Calu3 (cell line): ENCODE results near the gene CDC25A. TPM values are rescaled to one million over a fixed set of nuclear protein-coding genes. Genes with fewer than 3 reads are reported as not detected.

Experiments
- BruUV-seq: library from RNA; stranded (reverse); fragments of 400-500 nt; replicated peaks from 2 replicates; lab custom pipeline; 2021; lab: Mats Ljungman, UMichigan
- CTCF ChIA-PET: fragments of 300-600 bp; sonication (Branson Sonifier 250); formaldehyde crosslinking; loops from one replicate; lab custom pipeline; 2022; ENCODE audit warnings: antibody characterized with exemption; lab: Charles Lee
- DNase-seq: peaks from one replicate; pipeline ENCODE4 v3.0.0; 2022
- H3K27ac Mint-ChIP-seq: one replicate; pipeline ENCODE4 v1.8.0; 2022; ENCODE audit warnings: mixed read lengths; ENCODE audit not compliant: unreplicated experiment
- H3K27me3 Mint-ChIP-seq: one replicate; pipeline ENCODE4 v1.8.0; 2022; ENCODE audit warnings: mixed read lengths; ENCODE audit not compliant: unreplicated experiment
- H3K36me3 Mint-ChIP-seq: one replicate; pipeline ENCODE4 v1.8.0; 2022; ENCODE audit warnings: mild to moderate bottlenecking, moderate library complexity, mixed read lengths; ENCODE audit not compliant: insufficient read depth, unreplicated experiment
- H3K4me1 Mint-ChIP-seq: one replicate; pipeline ENCODE4 v1.8.0; 2022; ENCODE audit warnings: mild to moderate bottlenecking, low read depth, mixed read lengths; ENCODE audit not compliant: unreplicated experiment
- H3K4me3 Mint-ChIP-seq: one replicate; pipeline ENCODE4 v1.8.0; 2022; ENCODE audit warnings: mild to moderate bottlenecking, low read depth, moderate library complexity, mixed read lengths; ENCODE audit not compliant: unreplicated experiment
- H3K9me3 Mint-ChIP-seq: one replicate; pipeline ENCODE4 v1.8.0; 2022; ENCODE audit warnings: low read depth, mixed read lengths; ENCODE audit not compliant: unreplicated experiment
- intact Hi-C: fragments of 100-400 bp; cut with micrococcal nuclease; formaldehyde crosslinking; loops from one replicate; pipeline ENCODE4 v1.10.0; 2022; ENCODE audit not compliant: unreplicated experiment
- total RNA-seq: library from RNA; stranded (reverse); gene quantifications from 2 replicates; pipeline ENCODE4 v1.2.3, GENCODE V29; 2022
- TF ChIP-seq, protein P1 (sequence below): fragments of 200-600 bp; IDR thresholded peaks from one replicate; pipeline ENCODE4 v1.8.0; 2022; ENCODE audit warnings: antibody characterized with exemption; ENCODE audit not compliant: unreplicated experiment

The CDC25A gene
- total RNA-seq, 1 experiment from 2014 or later, result 18.2 TPM

DNA sequence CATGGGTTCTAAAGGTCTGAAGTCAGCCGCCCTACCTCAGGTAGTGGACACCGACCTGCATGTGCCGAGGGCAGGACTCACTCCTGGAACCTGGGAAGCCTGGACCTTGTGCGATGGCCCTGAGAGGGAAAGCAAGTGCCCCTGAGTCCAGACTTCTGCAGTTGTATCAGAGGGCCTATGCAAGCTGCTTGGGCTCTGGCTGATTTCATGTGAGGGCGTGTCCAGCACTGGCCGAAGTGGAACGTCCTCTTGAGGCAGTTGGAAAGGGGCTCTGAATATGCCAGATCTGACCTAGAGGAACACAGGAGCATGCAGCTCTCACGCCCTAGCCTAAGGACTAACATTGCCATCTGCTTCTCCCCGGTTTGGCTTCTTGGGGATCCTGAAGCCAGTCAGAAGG is 32.5 kb upstream of the CDC25A start:
- H3K27me3 Mint-ChIP-seq, result peaks cover 7% of the 10 kb centered on the region
- no peak overlapping the region for H3K27ac Mint-ChIP-seq
- BruUV-seq, result no TSS peak
- DNase-seq, result no peak
- no peak overlapping the region for H3K4me3 Mint-ChIP-seq
- CTCF ChIA-PET, result interaction anchor here (0.6 kb wide), 1 partner anchor 15 kb away, joined by 5 read pairs; no protein-coding TSS in a partner anchor
- TF ChIP-seq, protein P1, sequence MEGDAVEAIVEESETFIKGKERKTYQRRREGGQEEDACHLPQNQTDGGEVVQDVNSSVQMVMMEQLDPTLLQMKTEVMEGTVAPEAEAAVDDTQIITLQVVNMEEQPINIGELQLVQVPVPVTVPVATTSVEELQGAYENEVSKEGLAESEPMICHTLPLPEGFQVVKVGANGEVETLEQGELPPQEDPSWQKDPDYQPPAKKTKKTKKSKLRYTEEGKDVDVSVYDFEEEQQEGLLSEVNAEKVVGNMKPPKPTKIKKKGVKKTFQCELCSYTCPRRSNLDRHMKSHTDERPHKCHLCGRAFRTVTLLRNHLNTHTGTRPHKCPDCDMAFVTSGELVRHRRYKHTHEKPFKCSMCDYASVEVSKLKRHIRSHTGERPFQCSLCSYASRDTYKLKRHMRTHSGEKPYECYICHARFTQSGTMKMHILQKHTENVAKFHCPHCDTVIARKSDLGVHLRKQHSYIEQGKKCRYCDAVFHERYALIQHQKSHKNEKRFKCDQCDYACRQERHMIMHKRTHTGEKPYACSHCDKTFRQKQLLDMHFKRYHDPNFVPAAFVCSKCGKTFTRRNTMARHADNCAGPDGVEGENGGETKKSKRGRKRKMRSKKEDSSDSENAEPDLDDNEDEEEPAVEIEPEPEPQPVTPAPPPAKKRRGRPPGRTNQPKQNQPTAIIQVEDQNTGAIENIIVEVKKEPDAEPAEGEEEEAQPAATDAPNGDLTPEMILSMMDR, result no peak
- no peaks in the 10 kb centered on the region for H3K9me3 Mint-ChIP-seq
- intact Hi-C loops, result no loop called here
- peaks cover 6% of the 10 kb centered on the region for H3K36me3 Mint-ChIP-seq
- peaks cover 16% of the 10 kb centered on the region for H3K4me1 Mint-ChIP-seq

DNA sequence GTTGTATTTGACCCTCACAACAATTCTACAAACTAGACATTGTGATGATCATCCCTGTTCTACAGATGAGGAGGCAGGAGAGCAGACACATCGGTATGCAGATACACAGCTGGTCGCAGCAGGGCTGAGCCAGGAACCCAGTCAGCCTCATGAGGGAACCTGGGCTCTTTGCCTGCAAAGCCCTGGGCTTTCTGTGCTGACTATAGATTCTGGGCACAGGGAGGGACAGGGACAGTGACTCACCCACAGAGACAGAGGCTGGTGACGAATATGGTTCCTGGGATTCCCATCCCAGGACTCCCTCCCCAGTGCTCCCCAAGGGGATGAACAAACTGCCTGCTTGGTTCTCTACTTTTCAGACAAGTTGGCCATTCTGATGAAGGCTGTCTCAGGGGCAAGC is 31.3 kb upstream of the CDC25A start:
- peaks cover 6% of the 10 kb centered on the region for H3K36me3 Mint-ChIP-seq
- H3K4me3 Mint-ChIP-seq, result no peak overlapping the region
- H3K9me3 Mint-ChIP-seq, result no peaks in the 10 kb centered on the region
- TF ChIP-seq, protein P1, result no peak
- BruUV-seq, result no TSS peak
- CTCF ChIA-PET, result interaction anchor here (0.6 kb wide), 1 partner anchor 151 kb away, joined by 3 read pairs; no protein-coding TSS in a partner anchor
- no peak for DNase-seq
- H3K4me1 Mint-ChIP-seq, result peaks cover 16% of the 10 kb centered on the region
- H3K27me3 Mint-ChIP-seq, result peaks cover 11% of the 10 kb centered on the region
- intact Hi-C loops, result no loop called here
- no peak overlapping the region for H3K27ac Mint-ChIP-seq

DNA sequence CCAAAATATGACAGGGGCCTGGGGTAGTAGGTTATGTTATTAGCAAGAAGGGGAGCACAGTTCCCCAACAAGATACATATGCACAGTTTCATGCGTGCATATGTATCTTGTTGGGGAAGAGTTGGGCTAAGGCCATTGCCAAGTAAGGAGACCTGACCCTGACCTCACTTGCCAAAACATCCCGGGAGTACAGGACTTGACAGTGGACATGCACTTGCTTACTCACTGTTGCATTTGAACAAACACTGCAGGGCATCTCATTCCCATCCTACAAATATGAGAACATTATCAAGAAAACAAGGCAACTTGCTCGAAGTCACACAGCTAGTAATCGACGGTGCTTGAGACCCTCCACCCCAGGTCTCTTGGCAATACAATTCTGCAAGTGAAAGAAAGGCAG is 30.3 kb upstream of the CDC25A start:
- peaks cover 11% of the 10 kb centered on the region for H3K4me1 Mint-ChIP-seq
- no TSS peak for BruUV-seq
- no peak overlapping the region for H3K27ac Mint-ChIP-seq

DNA sequence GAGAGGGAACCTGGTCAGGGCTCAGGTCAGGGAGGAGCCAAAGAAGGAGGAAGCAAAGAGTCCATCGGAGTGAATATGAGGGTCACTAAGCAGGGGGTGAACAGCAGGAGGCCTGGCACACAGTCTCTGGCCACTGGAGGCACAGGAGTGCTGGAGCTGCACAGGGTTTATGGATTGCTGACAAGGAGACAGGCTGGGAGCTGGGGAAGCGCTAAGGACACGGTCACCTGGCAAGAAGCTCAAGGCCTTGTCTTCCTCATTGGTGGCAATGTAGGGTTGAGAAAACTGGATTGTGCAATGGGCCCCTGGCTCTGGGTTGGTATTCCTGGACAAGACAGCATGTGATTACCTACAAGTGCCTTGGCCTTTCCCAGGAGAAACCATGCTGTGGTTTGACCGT is 29.2 kb upstream of the CDC25A start:
- DNase-seq, result no peak
- CTCF ChIA-PET, result no interaction called here
- intact Hi-C loops, result no loop called here
- H3K27me3 Mint-ChIP-seq, result peaks cover 11% of the 10 kb centered on the region
- H3K36me3 Mint-ChIP-seq, result peaks cover 6% of the 10 kb centered on the region
- peaks cover 5% of the 10 kb centered on the region for H3K4me1 Mint-ChIP-seq
- no peaks in the 10 kb centered on the region for H3K9me3 Mint-ChIP-seq
- no TSS peak for BruUV-seq
- no peak overlapping the region for H3K27ac Mint-ChIP-seq
- H3K4me3 Mint-ChIP-seq, result no peak overlapping the region
- TF ChIP-seq, protein P1, result no peak

More for the DNA sequence above, 30.3 kb upstream of the CDC25A start:
- intact Hi-C loops, result no loop called here
- Mint-ChIP-seq H3K27me3 (peaks cover 11% of the 10 kb centered on the region), H3K9me3 (no peaks in the 10 kb centered on the region), H3K36me3 (peaks cover 6% of the 10 kb centered on the region), H3K4me3 (no peak overlapping the region)
- CTCF ChIA-PET, result no interaction called here
- TF ChIP-seq, protein P1, result no peak
- no peak for DNase-seq
